ENCODE data around the gene FLNA. TPM values are rescaled to one million over a fixed set of nuclear protein-coding genes. Genes with fewer than 3 reads are reported as not detected.
A peak's percentile ranks its signal among the peaks of the same experiment; 100 is the strongest.
"Not testable (repeated sequence)": the region's sequence is repeated elsewhere in the genome, so short reads cannot be mapped to it uniquely, and the experiment has no call there.

The FLNA gene
- total and polyA plus RNA-seq, 2 experiments from 2014 or later: 1,379 to 2,857 TPM

DNA sequence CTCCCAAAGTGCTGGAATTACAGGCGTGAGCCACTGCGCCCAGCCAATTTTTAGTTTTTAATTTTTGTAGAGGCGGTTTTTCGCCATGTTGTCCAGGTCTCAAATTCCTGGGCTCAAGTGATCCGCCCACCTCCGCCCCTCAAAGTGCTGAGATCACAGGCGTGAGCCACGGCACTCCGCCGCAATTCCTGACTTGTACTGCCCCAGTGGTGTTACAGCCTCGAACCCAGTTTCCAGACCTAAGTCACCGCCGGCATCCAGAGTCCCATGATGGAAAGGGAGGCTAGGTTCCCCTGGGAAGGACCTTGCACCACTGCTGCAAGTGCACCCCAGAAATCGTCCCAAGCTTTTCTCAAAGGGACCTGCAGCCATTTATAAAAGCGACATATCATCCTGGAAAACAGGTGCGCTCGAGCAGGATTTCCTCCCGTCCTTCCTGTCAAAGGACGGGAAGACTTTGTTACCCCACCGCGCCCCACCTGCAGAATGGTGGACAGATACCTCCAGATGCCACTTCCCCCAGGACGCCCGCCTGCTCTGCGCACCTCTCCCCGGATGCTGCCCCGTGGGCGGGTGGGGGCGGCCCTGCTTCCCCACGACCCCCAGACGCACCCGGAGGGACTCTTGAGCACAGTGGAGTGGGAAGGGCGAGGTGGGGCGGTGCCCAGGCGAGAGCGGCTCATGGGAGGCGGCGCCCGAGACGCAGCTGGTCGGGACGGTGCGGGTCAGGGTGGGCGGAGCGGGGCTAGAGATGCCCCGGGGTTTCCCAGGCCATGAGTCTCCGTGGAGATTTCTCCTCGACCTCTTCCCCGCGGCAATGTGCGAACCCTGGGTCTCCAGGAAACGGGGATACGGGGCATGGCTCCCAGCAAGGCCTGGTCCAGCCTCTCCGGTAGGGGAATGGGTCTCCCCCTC is 22.8 kb upstream of the FLNA start:
- H3K36me3 ChIP-seq (ENCODE audit: low read depth): peaks cover 24% of the 10 kb centered on the region
- H3K27me3 ChIP-seq (replicated peaks; ENCODE audit: insufficient read depth): no peaks in the 10 kb centered on the region
- H3F3A ChIP-seq (ENCODE audit: insufficient read depth): peaks cover 39% of the 10 kb centered on the region
- H3K9ac ChIP-seq: peak overlapping the region; percentile 100
- in situ Hi-C loops (cut with MboI): no loop called here
- no peaks in the 10 kb centered on the region for H3K9me2 ChIP-seq (ENCODE audit: insufficient read depth)
- TF ChIP-seq EZH2phosphoT487 (IDR thresholded peaks at IDR 0.05; ENCODE audit: insufficient read depth, low read depth) (no peak), EZH2 (IDR thresholded peaks at IDR 0.05; ENCODE audit: insufficient read depth, poor library complexity, severe bottlenecking) (no peak)
- peak overlapping the region; percentile 100 for H3K27ac ChIP-seq
- H3K79me2 ChIP-seq (ENCODE audit: insufficient read depth): peaks cover 28% of the 10 kb centered on the region
- no peaks in the 10 kb centered on the region; the same call in 1 of the 2 replicates for H3K4me1 ChIP-seq (ENCODE audit: insufficient read depth)
- DNase-seq: peak; percentile 81
- peak overlapping the region; percentile 51 for H2AFZ ChIP-seq
- WGBS, 2 experiments (ENCODE audit: low coverage in 1 of 2, low lambda C conversion rate in 2 of 2, missing lambda C conversion rate in 2 of 2): 1 to 2% methylated on average over 22 to 31 of the region's 53 CpGs
- no peaks in the 10 kb centered on the region for H3K9me3 ChIP-seq (ENCODE audit: low read depth)
- peak overlapping the region; percentile 85 for H3K4me3 ChIP-seq
- peak overlapping the region; percentile 84 for H3K4me2 ChIP-seq (ENCODE audit: unreplicated experiment)
- no peaks in the 10 kb centered on the region for H4K20me1 ChIP-seq (ENCODE audit: insufficient read depth)

DNA sequence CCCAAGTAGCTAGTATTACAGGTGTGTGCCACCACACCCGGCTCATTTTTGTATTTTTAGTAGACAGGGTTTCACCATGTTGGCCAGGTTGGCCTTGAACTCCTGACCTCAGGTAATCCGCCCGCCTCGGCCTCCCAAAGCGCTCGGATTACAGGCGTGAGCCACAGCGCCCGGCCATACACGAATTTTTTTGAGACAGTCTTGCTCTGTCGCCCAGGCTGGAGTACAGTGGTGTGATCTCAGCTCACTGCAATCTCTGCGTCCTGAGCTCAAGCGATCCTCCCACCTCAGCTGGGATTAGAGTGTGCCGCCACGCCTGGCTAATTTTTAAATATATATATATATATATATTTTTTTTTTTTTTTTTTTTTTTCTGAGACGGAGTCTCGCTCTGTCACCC is 21.9 kb upstream of the FLNA start:
- WGBS, 2 experiments (ENCODE audit: low coverage in 1 of 2, low lambda C conversion rate in 2 of 2, missing lambda C conversion rate in 2 of 2): 93 to 94% methylated on average over 15 to 17 of the region's 17 CpGs
- H4K20me1 ChIP-seq (ENCODE audit: insufficient read depth); H2AFZ ChIP-seq; H3K9me3 ChIP-seq (ENCODE audit: low read depth); H3K27me3 ChIP-seq (replicated peaks; ENCODE audit: insufficient read depth); H3K4me1 ChIP-seq (ENCODE audit: insufficient read depth); DNase-seq; H3K4me3 ChIP-seq; H3K9me2 ChIP-seq (ENCODE audit: insufficient read depth); in situ Hi-C loops (cut with MboI): not testable (repeated sequence)
- Histone ChIP-seq H3K36me3 (ENCODE audit: low read depth) (peaks cover 24% of the 10 kb centered on the region), H3K4me2 (ENCODE audit: unreplicated experiment) (peak overlapping the region; percentile 84), H3K27ac (peak overlapping the region; percentile 100), H3K79me2 (ENCODE audit: insufficient read depth) (peaks cover 28% of the 10 kb centered on the region), H3F3A (ENCODE audit: insufficient read depth) (peaks cover 31% of the 10 kb centered on the region), H3K9ac (peak overlapping the region; percentile 100; the same call in 1 of the 2 replicates)

DNA sequence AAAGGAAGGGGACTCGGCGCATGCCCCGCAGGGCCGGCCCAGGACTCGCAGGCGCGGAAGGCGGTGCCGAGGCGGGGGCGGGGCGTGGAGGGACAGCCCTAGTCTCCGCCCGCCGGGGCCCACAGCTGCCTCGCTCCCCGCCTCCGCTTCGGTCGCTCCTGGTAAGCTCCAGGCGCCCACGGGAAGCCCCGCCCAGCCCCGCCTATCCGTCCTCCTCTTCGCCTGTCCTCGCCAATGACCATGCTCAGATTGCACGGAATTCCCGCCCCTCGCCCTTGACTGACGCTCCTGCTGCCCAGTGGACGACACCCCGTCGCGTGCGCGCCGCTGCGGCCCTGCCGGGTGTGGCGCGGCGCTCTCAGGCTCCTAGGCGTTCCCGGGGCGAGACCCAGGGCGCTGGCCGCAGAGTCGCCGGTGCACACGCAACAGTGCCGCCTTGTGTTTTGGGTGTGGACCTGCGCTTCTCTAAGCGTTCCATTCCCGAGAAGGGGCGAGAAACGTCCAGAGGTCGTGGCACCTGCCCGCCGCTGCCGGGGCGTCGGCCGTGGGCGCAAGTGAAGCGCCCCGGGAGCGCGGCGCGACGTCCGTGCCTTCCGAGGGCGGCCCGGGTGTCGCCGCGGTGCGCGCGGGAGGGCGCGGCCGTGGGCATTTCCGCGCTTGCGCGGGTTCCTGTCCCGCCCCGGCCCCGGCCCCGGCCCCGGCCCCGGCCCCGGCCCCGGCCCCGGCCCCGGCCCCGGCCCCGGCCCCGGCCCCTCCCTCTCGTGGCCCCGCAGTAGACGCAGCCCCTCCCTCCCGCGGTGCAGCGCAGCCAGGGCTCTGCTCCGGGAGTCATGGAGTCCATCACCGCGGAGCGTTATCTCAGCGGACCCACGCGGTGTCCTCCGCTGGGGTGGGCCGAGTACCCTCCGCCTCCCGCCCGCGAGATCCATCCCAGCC is 15.6 kb upstream of the FLNA start:
- H4K20me1 ChIP-seq (ENCODE audit: insufficient read depth); H3K4me3 ChIP-seq; H3K4me1 ChIP-seq (ENCODE audit: insufficient read depth); DNase-seq; H3F3A ChIP-seq (ENCODE audit: insufficient read depth); H3K9me3 ChIP-seq (ENCODE audit: low read depth); H3K27ac ChIP-seq; H3K36me3 ChIP-seq (ENCODE audit: low read depth); H3K9ac ChIP-seq; H3K9me2 ChIP-seq (ENCODE audit: insufficient read depth); in situ Hi-C loops (cut with MboI); H3K27me3 ChIP-seq (replicated peaks; ENCODE audit: insufficient read depth); H3K4me2 ChIP-seq (ENCODE audit: unreplicated experiment); H3K79me2 ChIP-seq (ENCODE audit: insufficient read depth); H2AFZ ChIP-seq: not testable (repeated sequence)
- WGBS, 2 experiments (ENCODE audit: low coverage in 1 of 2, low lambda C conversion rate in 2 of 2, missing lambda C conversion rate in 2 of 2): no CpG with 5 or more reads among the region's 121 CpGs

DNA sequence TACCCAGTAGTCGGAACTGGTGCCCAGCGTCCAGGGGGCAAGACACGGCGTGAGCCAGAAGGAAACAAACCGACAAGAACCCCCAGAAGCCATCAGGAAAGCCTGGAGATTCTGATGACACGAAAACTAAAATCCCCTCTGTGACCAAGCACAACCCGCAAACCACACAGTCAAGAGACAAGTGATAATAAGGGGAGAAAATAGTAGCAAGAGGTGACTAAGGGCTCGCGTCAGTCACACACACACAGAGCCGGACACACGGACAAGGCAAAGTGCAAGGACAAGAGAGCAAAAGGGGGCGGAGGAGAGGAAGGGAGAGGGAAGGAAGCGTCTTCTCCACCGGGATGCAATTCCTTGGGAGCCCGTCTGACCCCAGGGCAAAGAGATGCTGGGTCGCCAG is 14.2 kb upstream of the FLNA start:
- H3K27me3 ChIP-seq (replicated peaks; ENCODE audit: insufficient read depth); H3K9me2 ChIP-seq (ENCODE audit: insufficient read depth); H3F3A ChIP-seq (ENCODE audit: insufficient read depth); H3K27ac ChIP-seq; H3K79me2 ChIP-seq (ENCODE audit: insufficient read depth); H3K4me1 ChIP-seq (ENCODE audit: insufficient read depth); H4K20me1 ChIP-seq (ENCODE audit: insufficient read depth); H3K9ac ChIP-seq; H2AFZ ChIP-seq; H3K9me3 ChIP-seq (ENCODE audit: low read depth); H3K36me3 ChIP-seq (ENCODE audit: low read depth); in situ Hi-C loops (cut with MboI); H3K4me2 ChIP-seq (ENCODE audit: unreplicated experiment); H3K4me3 ChIP-seq; DNase-seq: not testable (repeated sequence)
- no CpG with 5 or more reads among the region's 16 CpGs for WGBS, 2 experiments (ENCODE audit: low coverage in 1 of 2, low lambda C conversion rate in 2 of 2, missing lambda C conversion rate in 2 of 2)

DNA sequence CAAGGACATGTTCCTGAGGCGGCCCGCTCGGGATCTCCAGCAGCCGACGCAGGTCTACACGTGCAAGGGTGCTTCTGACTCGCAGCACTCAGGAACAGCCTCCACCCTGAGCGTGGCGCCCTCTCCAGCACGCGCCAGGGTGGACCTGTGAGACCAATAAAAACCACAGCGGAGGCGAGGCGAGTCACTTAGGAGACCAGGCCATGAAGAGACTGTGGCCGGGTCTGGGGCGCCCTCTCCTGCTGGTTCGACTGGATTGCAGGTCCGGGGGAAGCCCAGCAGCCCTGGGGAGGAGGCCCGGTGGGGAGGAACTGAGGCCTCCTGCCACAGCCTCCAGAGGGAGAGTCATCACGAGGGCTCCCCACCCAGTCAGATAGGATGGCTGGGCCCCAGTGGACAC is 13.7 kb upstream of the FLNA start:
- H3K4me1 ChIP-seq (ENCODE audit: insufficient read depth); H3K4me2 ChIP-seq (ENCODE audit: unreplicated experiment); H3K9me2 ChIP-seq (ENCODE audit: insufficient read depth); H3K9me3 ChIP-seq (ENCODE audit: low read depth); H3K9ac ChIP-seq; in situ Hi-C loops (cut with MboI); H4K20me1 ChIP-seq (ENCODE audit: insufficient read depth); H3K27ac ChIP-seq; H2AFZ ChIP-seq; H3K36me3 ChIP-seq (ENCODE audit: low read depth); DNase-seq; H3K27me3 ChIP-seq (replicated peaks; ENCODE audit: insufficient read depth); H3K4me3 ChIP-seq; H3F3A ChIP-seq (ENCODE audit: insufficient read depth); H3K79me2 ChIP-seq (ENCODE audit: insufficient read depth): not testable (repeated sequence)
- no CpG with 5 or more reads among the region's 20 CpGs for WGBS, 2 experiments (ENCODE audit: low coverage in 1 of 2, low lambda C conversion rate in 2 of 2, missing lambda C conversion rate in 2 of 2)

All from GM23248 (cell line).